SK-N-MC (cell line): Measurements from ENCODE around the gene CALML3.

Experiments
- EZH2 ChIP-seq: fragments of 200-600 bp; sonication (generic); IDR thresholded peaks from one replicate; pipeline ENCODE4 v1.6.1; 2017; ENCODE audit warnings: antibody characterized with exemption
- FOXP2 ChIP-seq: optimal IDR thresholded peaks from 2 replicates; pipeline ENCODE3; 2011; ENCODE audit warnings: mild to moderate bottlenecking, moderate library complexity; ENCODE audit not compliant: insufficient read depth; ENCODE audit errors: extremely low read length, control extremely low read depth
- POLR2AphosphoS5 ChIP-seq: IDR thresholded peaks from 2 replicates; pipeline ENCODE4 v1.6.1; 2012; ENCODE audit warnings: mild to moderate bottlenecking, low read depth, low read length, borderline replicate concordance

DNA sequence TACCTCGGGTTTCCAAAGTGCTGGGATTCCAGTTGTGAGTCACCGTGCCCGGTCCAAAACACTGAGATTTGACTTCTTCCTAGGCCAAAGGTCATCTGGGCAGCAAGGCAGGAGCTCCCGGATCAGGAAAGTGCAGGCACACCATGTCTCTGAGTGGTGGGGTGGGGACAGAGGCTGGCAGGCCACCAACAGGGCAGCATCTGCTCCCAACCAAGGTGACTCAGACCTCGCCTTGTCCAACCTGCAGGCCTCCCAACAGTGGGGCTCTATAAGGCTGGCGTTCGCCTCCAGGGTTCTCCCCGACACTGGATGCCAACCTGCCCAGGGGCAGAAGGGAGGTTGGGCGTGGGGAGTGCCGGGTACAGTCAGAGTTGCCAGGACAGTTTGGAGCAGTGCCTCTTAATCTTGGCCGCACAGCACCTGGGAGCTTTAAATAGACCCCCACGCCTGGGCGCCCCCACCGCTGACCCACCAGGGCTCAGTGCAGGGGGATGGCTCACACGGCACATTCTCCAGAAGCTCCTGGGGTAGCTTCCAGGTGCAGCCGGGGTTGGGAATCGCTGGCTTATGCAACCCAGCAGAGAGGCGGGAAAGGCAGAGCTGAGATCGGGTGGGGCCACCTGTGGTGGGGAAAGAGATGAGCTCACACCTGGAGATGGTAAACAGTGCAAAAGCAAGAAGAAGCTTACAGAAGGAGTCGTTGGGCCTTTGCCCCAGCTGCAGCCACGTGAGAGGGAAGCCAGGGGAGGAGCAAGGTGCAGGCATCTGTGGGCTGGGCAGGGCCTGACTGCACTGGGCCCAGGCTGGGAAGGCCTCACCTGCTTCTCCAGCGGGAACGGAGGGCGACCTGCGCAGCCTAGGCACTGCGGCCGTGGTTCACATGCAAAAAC lies 36.2 kb upstream of the CALML3 start:
- TF ChIP-seq POLR2AphosphoS5 (no peak), EZH2 (no peak), FOXP2 (no peak)
